Stimulated activated CD4-positive, alpha-beta T cell treated with anti-CD3 and anti-CD28 coated beads, Interleukin-1b, Interleukin-23, amount 100 ng/mL, for 1 hour (primary cell): Measurements from ENCODE around the gene ARL6IP6.

ENCODE experiments used
- DNase-seq, 2 donors: peaks; one replicate each; pipeline ENCODE4 v3.0.0-alpha.2; 2020; ENCODE audit warnings: low read depth in 2 of 2

ARL6IP6 gene

DNA sequence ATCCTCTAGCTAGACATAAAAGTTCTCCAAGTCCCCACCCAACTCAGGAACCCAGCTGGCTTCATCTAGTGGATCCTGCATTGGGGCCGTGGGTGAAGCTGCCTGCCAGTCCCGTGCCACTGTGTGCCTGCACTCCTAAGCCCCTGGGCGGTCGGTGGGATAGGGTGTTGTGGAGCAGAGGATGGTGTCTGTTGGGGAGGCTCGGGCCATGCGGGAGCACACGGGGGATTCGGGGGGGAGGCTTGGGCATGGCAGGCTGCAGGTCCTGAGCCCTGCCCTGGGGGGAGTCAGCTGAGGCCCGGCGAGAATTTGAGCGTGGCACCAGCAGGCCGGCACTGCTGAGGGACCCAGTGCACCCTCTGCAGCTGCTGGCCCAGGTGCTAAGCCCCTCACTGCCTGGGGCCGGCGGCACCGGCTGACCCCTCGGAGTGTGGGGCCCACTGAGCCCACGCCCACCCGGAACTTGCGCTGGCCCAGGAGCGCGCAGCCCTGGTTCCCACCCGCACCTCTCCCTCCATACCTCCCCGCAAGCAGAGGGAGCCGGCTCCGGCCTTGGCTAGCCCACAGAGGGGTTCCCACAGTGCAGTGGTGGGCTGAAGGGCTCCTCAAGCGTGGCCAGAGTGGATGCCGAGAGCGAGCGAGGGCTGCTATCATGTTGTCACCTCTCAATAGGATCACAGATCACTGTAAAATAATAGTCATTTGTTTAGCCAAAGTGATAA lies 86.4 kb downstream of the ARL6IP6 start:
- DNase-seq = no peak

DNA sequence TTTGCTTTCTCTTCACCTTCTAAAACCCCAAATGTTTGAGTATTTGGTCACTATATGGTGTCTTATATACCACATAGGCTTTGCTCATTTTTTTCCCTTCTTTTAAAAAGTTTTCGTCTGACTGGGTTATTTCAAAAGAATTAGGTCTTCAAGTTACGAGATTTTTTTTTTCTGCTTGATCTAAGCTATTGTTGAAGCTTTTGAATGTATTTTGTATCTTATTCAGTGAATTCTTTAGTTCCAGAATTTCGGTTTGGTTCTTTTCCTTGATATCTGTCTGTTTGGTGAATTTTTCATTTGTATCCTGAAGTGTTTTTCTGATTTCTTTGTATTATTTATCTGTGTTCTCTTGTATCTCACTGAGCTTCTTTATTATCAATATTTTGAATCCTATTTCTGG lies 93.5 kb downstream of the ARL6IP6 start:
- DNase-seq = no peak
